NCI-H69 (cell line): ENCODE measurements around the gene TMEM9.
A peak's percentile ranks its signal among the peaks of the same experiment; 100 is the strongest.
"Not testable (repeated sequence)": the region's sequence is repeated elsewhere in the genome, so short reads cannot be mapped to it uniquely, and the experiment has no call there.

Source experiments
- DNase-seq: peaks from one replicate; lab custom pipeline; 2025; lab: John Stamatoyannopoulos, UW

The TMEM9 gene

DNA sequence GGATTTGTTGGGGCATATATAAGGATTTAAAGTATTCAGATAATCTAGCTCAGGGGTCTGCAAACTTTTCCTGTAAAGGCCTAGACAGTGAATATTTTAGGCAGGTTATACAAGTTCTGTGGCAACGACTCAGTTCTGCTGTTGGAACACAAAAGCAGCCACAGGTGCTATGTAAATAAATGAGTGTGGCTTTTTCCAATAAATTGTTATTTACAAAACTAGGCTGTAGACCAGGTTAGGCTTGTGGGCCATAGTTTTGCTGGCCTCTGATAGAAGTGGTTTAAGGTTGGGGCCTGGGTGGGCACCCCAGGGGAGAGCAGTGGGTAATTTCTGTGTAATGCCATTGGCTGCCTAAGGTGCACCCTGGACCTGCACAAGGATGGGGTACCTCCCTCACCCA is 19.5 kb upstream of the TMEM9 start:
- no peak for DNase-seq

GRCh38 chr1:201172999-201173610 is 18.8 kb upstream of the TMEM9 start:
- no peak for DNase-seq

DNA sequence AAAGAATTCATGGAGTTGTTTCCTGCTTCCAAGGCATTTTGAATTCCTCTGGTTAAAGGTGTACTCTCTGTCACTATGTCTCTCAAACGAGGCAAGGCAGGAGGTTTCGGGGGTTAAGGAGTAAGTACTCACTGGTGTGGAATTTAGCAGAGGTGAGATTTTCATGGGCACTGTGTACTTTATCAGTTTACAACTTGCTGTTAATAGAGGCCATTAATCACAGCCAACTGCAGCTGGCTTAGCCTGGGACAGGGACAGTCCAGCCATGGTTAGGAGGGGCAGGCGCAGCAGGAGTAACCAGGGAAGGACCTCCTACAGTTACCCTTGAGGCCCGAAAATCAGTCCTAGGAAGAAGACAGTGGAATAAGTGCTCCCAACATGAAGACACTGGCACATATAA is 18.1 kb upstream of the TMEM9 start:
- DNase-seq: no peak

DNA sequence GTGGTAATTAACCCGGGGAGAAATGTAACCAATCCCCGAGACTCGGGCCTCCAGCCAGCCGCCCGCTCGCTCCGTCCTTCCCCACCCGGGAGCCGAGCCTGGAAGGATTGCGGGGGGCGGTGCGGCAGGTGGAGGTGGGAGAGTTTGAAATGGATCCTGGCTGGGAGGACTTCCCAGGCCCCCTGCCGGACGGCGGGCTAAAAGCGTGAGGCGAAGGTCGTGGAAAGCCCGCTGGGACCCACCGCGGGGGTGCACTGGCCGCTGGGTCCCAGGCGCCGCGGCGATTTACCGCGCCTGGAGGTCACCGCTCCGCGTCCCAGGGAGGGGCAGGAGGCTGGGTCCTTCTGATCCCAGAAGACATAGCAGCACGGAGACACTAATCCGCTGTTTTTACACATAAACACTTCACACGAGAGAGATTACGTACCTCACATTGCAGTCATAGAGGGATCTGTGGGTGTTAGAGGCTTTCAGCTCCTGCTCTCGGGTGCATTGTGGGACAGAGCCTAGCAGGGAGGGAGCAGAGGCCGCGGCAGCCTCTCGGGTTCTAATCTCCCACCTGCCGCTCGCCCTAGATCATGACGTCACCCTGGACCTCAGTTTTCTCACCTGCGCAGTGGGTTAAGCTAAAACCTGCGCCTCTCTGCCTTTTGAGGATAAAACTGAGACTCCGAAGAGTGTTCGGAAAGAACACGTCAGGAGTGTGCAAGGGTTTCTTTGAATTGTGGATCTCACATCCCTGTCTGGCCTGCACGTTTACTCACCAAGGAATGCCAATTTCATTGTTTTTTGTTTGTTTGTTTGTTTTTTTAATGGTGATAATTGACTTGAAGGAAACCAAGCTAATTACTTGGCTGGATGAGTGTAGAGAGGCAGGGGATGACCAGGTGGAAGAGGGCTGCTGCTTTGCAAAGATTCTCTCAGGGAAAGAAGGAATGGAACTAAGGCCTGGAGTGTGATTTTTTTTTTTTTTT is 17.1 kb upstream of the TMEM9 start:
- DNase-seq: peak; percentile 84

- peak; percentile 98 for DNase-seq
These were observed 16.3 kb upstream of the TMEM9 start for GRCh38 chr1:201170533-201171062.

- no peak for DNase-seq
These were observed 15.8 kb upstream of the TMEM9 start for GRCh38 chr1:201169971-201170532.

DNA sequence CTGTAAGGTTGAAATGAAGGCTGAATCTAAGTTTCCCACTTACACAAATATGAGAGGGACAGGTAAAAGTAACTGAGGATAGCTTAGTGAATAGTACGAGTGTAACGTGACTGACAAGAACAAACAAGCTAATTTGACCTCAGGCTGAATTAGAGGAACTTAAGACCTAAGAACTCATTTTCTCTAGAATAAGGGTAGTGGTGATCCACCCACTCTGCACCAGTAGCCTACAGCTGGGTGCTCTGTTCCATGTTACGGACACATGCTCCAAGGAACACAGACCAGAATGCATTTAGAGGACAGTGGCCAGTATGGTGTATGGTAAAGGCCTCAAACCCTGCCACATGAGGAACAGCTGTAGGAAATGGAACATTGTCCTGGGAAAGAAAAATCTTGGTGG is 14.9 kb upstream of the TMEM9 start:
- DNase-seq: no peak

- peak; percentile 89 for DNase-seq
These were observed 13.0 kb upstream of the TMEM9 start for GRCh38 chr1:201167041-201167991.

- DNase-seq: peak; percentile 62
These were observed 10.4 kb upstream of the TMEM9 start for GRCh38 chr1:201164645-201165044.

DNA sequence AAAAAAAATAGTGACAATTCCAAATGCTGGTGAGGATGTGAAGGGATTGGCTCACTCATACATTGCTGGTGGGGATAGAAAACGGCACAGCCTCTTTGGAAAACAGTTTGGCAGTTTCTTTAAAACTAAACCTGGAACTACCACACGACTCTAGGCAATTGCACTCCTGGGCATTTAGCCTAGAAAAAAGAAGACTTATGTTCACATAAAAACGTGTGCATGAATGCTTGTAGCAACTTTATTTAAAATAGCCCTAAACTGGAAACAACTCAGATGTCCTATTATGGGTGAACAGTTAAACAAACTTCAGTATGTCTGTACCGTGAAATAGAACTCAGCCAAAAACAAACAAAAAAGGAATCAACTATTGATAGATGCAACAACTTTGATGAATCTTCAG is 9.4 kb upstream of the TMEM9 start:
- no peak for DNase-seq

GRCh38 chr1:201163036-201163435 is 8.8 kb upstream of the TMEM9 start:
- not testable (repeated sequence) for DNase-seq

DNA sequence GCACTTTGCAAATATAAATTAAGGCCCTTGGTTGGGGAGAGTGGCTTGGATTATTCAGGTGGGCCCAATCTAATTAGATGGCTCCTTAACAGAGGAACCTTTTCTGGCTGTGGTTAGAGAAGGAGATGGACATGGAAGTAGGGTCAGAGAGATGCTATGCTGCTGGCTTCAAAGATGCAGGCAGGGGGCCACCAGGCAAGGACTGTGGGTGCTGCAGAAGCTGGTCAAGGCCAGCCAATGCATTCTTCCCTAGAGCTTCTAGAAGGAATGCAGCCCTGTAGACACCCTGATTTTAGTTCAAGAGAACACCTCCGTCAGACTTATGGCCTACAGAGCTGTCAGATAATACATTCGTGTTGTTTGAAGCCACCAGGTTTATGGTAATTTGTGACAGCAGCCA is 3.7 kb upstream of the TMEM9 start:
- no peak for DNase-seq

DNA sequence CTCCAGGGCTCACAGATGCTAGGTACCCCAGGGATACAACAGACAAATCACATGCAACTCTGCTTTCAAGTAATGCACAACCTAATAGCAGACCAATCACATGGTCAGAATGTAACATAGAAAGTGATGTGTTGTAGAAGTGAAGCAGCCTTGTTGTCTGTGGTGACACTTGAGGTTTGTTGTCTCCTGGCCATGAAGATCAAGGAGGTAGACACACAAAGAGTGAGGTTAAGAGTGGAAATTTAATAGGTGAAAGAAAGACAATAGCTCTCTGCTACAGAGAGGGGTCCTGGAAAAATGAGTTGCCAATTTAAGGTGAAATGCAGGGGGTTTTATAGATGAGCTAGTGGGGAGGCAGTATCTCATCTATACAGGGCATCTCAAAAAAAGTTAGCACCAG is 2.5 kb upstream of the TMEM9 start:
- DNase-seq: no peak

GRCh38 chr1:201156346-201156745 is 2.1 kb upstream of the TMEM9 start:
- DNase-seq: no peak

DNA sequence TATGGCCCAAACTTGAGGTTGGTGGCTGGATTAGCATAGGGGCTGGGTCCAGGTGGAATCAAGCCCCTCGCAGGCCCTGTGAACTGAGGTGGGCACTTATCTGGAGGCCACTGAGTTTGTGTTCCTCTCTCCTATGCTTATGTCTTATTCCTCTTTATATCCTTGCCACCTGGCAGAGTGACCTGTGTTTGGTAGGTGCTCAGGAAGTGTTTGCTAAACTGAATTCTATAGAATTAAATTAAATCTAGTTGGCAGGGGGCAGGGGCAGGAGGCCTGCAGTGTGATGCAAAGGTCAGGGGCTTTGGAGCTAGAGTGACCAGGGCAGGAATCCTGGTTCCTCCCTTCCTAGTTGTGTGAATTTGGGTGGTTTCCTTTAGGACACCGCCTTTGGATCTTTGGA is 1.1 kb upstream of the TMEM9 start:
- DNase-seq: no peak

DNA sequence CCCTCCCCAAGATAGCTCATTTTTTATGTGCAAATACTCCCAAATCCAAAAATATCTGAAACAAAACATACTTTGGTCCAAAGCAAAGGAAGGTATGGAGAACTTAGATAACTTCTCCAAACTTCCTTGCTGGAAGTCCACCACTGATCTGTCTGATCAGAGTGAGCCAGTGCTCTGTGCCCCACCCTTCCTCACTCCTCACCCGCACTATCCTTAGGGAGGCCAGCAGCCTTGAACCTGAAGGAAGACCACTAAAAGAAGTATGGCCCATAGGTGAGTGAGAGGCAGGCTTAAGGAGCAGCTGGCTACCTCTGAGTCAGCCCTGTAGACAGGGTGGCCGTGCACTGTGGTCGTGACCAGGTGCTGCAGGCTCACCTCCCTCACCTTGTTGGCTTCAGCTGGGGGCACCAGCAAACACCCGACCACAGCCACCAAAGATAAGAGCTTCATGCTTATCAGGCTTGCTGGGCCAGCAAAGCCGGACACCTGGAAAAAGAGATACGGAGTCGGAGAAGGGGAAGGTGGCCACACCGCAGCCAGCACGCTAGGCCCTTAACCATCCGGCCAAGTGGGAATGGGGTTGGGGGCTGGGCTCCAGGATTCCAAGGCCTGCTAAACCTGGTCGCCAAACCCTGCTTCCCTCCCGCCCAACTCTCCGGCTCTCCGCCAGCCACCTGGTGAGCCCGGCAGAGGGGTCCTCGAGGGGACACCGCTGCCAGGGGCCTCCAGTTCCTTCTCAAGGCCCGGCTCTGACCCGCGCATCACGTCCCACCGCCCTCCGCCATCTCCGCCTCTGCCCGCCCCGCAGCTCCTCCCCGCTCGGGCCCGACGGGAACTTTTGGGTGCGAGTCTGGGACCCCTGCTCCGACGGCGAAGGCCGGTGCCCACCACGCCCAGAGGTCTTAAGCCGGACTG is 543 bp downstream of the TMEM9 start:
- peak; percentile 81 for DNase-seq

DNA sequence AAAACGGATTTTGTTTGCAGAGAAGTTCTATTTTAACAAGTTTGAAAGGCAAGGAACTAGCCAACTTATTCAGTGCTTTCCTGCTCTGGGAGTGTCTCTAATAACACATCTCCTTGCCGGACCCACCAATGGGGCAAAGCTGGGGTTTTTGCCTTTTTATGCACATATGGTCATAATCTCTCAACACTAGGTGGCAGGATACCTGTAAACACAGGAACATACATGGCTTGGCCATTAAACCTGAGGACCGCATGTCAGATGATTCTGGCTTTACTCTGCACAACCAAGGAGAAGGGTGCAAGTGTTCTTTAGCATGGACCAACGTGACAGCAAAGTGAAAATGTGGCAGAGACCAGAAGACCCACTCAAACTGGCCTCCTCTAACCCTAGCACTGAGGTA is 4.9 kb downstream of the TMEM9 start:
- peak; percentile 75 for DNase-seq

GRCh38 chr1:201147396-201148015 is 6.8 kb downstream of the TMEM9 start:
- DNase-seq: peak; percentile 21

DNA sequence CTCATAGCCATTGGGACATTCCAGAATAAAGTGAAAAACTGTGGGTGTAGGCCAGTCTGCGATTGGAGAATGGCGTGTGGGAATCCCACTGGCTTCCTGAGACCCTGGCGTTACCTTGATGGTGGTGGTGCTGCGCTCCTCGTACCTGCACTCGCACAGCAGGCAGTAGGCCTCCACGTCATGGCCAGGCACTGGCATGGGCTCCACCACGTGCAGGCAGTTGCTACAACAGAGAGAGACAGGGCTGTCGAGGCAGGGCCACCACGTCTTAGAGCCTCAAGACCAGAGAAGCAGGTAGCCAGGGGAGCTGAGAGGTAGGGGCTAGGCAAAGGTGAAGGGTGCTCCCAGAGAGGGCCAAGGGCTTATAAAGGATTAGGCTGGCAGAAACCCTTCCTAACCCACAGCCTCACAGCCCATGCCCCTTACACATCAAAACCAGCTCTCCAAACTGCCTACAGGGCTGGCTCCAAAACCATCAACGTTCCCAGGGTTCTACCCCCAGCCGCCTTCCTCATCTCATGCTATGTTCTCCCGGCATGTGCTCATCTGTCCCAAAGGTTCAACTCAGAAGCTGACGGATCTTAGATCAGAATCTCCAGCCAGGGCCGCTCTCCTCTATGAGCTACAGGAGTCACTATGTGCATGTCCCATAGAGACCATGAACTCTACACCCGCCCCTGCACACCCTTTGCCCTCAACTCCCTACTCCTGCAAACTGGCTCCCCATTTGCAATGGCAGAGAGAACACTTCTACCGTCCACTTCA is 7.5 kb downstream of the TMEM9 start:
- DNase-seq: no peak
